Suppressor macrophage treated with lipopolysaccharide for 1 hour (primary cell): ENCODE data around the gene HPRT1.

Experiments used
- DNase-seq, 3 donors: peaks; one replicate each; pipeline ENCODE4 v3.0.0-alpha.2; 2020 to 2022

Gene HPRT1

GRCh38 chrX:134478374-134478773 lies 18.4 kb downstream of the HPRT1 start:
- DNase-seq, result no peak

GRCh38 chrX:134480061-134480460 lies 20.1 kb downstream of the HPRT1 start:
- peak in 2 of 3 donors; percentile 18 to 24 for DNase-seq

GRCh38 chrX:134481339-134481738 lies 21.4 kb downstream of the HPRT1 start:
- DNase-seq, result no peak

- DNase-seq, result peak; percentile 11 to 36 (median 28)
Measured at GRCh38 chrX:134482371-134482770, 22.4 kb downstream of the HPRT1 start.

GRCh38 chrX:134484039-134484438 lies 24.1 kb downstream of the HPRT1 start:
- DNase-seq, result peak; percentile 49 to 75 (median 71)

- DNase-seq, result no peak
Measured at GRCh38 chrX:134501941-134502340, 42.0 kb downstream of the HPRT1 start.

GRCh38 chrX:134502686-134503085 lies 42.7 kb downstream of the HPRT1 start:
- no peak for DNase-seq

GRCh38 chrX:134512566-134512965 lies 52.6 kb downstream of the HPRT1 start:
- no peak for DNase-seq

- no peak for DNase-seq
Measured at GRCh38 chrX:134513091-134513490, 53.1 kb downstream of the HPRT1 start.

GRCh38 chrX:134520860-134521390 lies 61.0 kb downstream of the HPRT1 start:
- peak; percentile 57 to 65 (median 60) for DNase-seq

GRCh38 chrX:134524181-134524580 lies 64.2 kb downstream of the HPRT1 start:
- DNase-seq, result no peak

- DNase-seq, result no peak
Measured at GRCh38 chrX:134525086-134525792, 65.3 kb downstream of the HPRT1 start.

GRCh38 chrX:134526399-134526798 lies 66.4 kb downstream of the HPRT1 start:
- no peak for DNase-seq

- DNase-seq, result no peak
Measured at GRCh38 chrX:134528960-134529359, 69.0 kb downstream of the HPRT1 start.

- DNase-seq, result no peak
Measured at GRCh38 chrX:134529481-134529880, 69.5 kb downstream of the HPRT1 start.

- no peak for DNase-seq
Measured at GRCh38 chrX:134530845-134531244, 70.9 kb downstream of the HPRT1 start.

- DNase-seq, result no peak
Measured at GRCh38 chrX:134533352-134533751, 73.4 kb downstream of the HPRT1 start.

- no peak for DNase-seq
Measured at GRCh38 chrX:134533952-134534351, 74.0 kb downstream of the HPRT1 start.

GRCh38 chrX:134537179-134537955 lies 77.4 kb downstream of the HPRT1 start:
- DNase-seq, result peak in 2 of 3 donors; percentile 28 to 36

- DNase-seq, result no peak
Measured at GRCh38 chrX:134538316-134538715, 78.4 kb downstream of the HPRT1 start.

- no peak for DNase-seq
Measured at GRCh38 chrX:134541906-134542305, 81.9 kb downstream of the HPRT1 start.

GRCh38 chrX:134542485-134542884 lies 82.5 kb downstream of the HPRT1 start:
- DNase-seq, result no peak

- no peak for DNase-seq
Measured at GRCh38 chrX:134543288-134543687, 83.3 kb downstream of the HPRT1 start.

GRCh38 chrX:134544135-134544512 lies 84.2 kb downstream of the HPRT1 start:
- no peak for DNase-seq
